AG08396 (cell line): Measurements from ENCODE around the gene MAP4K1.
"Not testable (repeated sequence)": the region's sequence is repeated elsewhere in the genome, so short reads cannot be mapped to it uniquely, and the experiment has no call there.

Source experiments
- DNase-seq: peaks from one replicate; pipeline ENCODE4 v3.0.0; 2012; ENCODE audit warnings: low spot score, mixed read lengths

The MAP4K1 gene

GRCh38 chr19:38650911-38651584 is 33.3 kb upstream of the MAP4K1 start:
- peak; percentile 61 for DNase-seq

- no peak for DNase-seq
Measured at GRCh38 chr19:38650172-38650775, 32.5 kb upstream of the MAP4K1 start.

GRCh38 chr19:38649305-38650171 is 31.8 kb upstream of the MAP4K1 start:
- no peak for DNase-seq

- no peak for DNase-seq
Measured at GRCh38 chr19:38648769-38649304, 31.1 kb upstream of the MAP4K1 start.

- no peak for DNase-seq
Measured at GRCh38 chr19:38647966-38648768, 30.4 kb upstream of the MAP4K1 start.

GRCh38 chr19:38647368-38647965 is 29.7 kb upstream of the MAP4K1 start, which contains the start of gene ACTN4:
Gene ACTN4, plus strand, starts transcription at chr19:38647649. Its CDS starts 97 bp downstream, at chr19:38647746.
- peak; percentile 98 for DNase-seq

- no peak for DNase-seq
Measured at GRCh38 chr19:38644719-38645118, 27.0 kb upstream of the MAP4K1 start.

GRCh38 chr19:38642176-38642575 is 24.4 kb upstream of the MAP4K1 start:
- no peak for DNase-seq

- DNase-seq: no peak
Measured at GRCh38 chr19:38640368-38640767, 22.6 kb upstream of the MAP4K1 start.

GRCh38 chr19:38639679-38640078 is 21.9 kb upstream of the MAP4K1 start:
- no peak for DNase-seq

GRCh38 chr19:38638461-38638860 is 20.7 kb upstream of the MAP4K1 start:
- no peak for DNase-seq

- no peak for DNase-seq
Measured at GRCh38 chr19:38635483-38636399, 18.0 kb upstream of the MAP4K1 start.

GRCh38 chr19:38634757-38635482 is 17.2 kb upstream of the MAP4K1 start:
- peak; percentile 78 for DNase-seq

- DNase-seq: no peak
Measured at GRCh38 chr19:38632476-38633213, 14.9 kb upstream of the MAP4K1 start.

- not testable (repeated sequence) for DNase-seq
Measured at GRCh38 chr19:38631811-38632475, 14.2 kb upstream of the MAP4K1 start.

GRCh38 chr19:38631301-38631700 is 13.5 kb upstream of the MAP4K1 start:
- DNase-seq: not testable (repeated sequence)

- no peak for DNase-seq
Measured at GRCh38 chr19:38629568-38629967, 11.8 kb upstream of the MAP4K1 start.

- no peak for DNase-seq
Measured at GRCh38 chr19:38626401-38626800, 8.6 kb upstream of the MAP4K1 start.
